ENCODE data around the gene ZNF3.

The ZNF3 gene

GRCh38 chr7:100093925-100094486 is 12.5 kb upstream of the ZNF3 start:
- Histone ChIP-seq H3K9me3 (ENCODE audit: control insufficient read depth, insufficient read depth, low read length) (no peaks in the 10 kb centered on the region), H3K27me3 (ENCODE audit: control insufficient read depth, insufficient read depth, low read length) (no peaks in the 10 kb centered on the region), H3K27ac (ENCODE audit: low read depth, low read length) (no peak overlapping the region), H3K4me3 (ENCODE audit: low read depth, low read length) (no peak overlapping the region), H3K4me1 (ENCODE audit: control insufficient read depth, insufficient read depth, low read length) (peaks cover 5% of the 10 kb centered on the region; the same call in 1 of the 2 replicates), H3K9ac (ENCODE audit: low read depth, low read length) (no peak overlapping the region), H3K36me3 (ENCODE audit: control insufficient read depth, insufficient read depth, low read length) (peaks cover 87% of the 10 kb centered on the region)

GRCh38 chr7:100093498-100093897 is 12.0 kb upstream of the ZNF3 start:
- peak overlapping the region; percentile 46 for H3K27ac ChIP-seq (ENCODE audit: low read depth, low read length)
- H3K9me3 ChIP-seq (ENCODE audit: control insufficient read depth, insufficient read depth, low read length): no peaks in the 10 kb centered on the region
- peaks cover 82% of the 10 kb centered on the region for H3K36me3 ChIP-seq (ENCODE audit: control insufficient read depth, insufficient read depth, low read length)
- no peaks in the 10 kb centered on the region for H3K27me3 ChIP-seq (ENCODE audit: control insufficient read depth, insufficient read depth, low read length)
- no peak overlapping the region for H3K9ac ChIP-seq (ENCODE audit: low read depth, low read length)
- peaks cover 5% of the 10 kb centered on the region; the same call in 1 of the 2 replicates for H3K4me1 ChIP-seq (ENCODE audit: control insufficient read depth, insufficient read depth, low read length)
- H3K4me3 ChIP-seq (ENCODE audit: low read depth, low read length): no peak overlapping the region

- H3K9ac ChIP-seq (ENCODE audit: low read depth, low read length): no peak overlapping the region
- H3K36me3 ChIP-seq (ENCODE audit: control insufficient read depth, insufficient read depth, low read length): peaks cover 77% of the 10 kb centered on the region
- peak overlapping the region; percentile 46 for H3K27ac ChIP-seq (ENCODE audit: low read depth, low read length)
- peaks cover 5% of the 10 kb centered on the region; the same call in 1 of the 2 replicates for H3K4me1 ChIP-seq (ENCODE audit: control insufficient read depth, insufficient read depth, low read length)
- H3K9me3 ChIP-seq (ENCODE audit: control insufficient read depth, insufficient read depth, low read length): no peaks in the 10 kb centered on the region
- no peaks in the 10 kb centered on the region for H3K27me3 ChIP-seq (ENCODE audit: control insufficient read depth, insufficient read depth, low read length)
- H3K4me3 ChIP-seq (ENCODE audit: low read depth, low read length): no peak overlapping the region
Measured at GRCh38 chr7:100093054-100093453, 11.5 kb upstream of the ZNF3 start.

- Histone ChIP-seq H3K36me3 (ENCODE audit: control insufficient read depth, insufficient read depth, low read length) (peaks cover 64% of the 10 kb centered on the region), H3K9me3 (ENCODE audit: control insufficient read depth, insufficient read depth, low read length) (no peaks in the 10 kb centered on the region), H3K9ac (ENCODE audit: low read depth, low read length) (no peak overlapping the region), H3K4me3 (ENCODE audit: low read depth, low read length) (no peak overlapping the region), H3K27ac (ENCODE audit: low read depth, low read length) (peak overlapping the region; percentile 46), H3K27me3 (ENCODE audit: control insufficient read depth, insufficient read depth, low read length) (no peaks in the 10 kb centered on the region), H3K4me1 (ENCODE audit: control insufficient read depth, insufficient read depth, low read length) (peaks cover 7% of the 10 kb centered on the region; the same call in 1 of the 2 replicates)
Measured at GRCh38 chr7:100091411-100092181, 10.1 kb upstream of the ZNF3 start.

- Histone ChIP-seq H3K27me3 (ENCODE audit: control insufficient read depth, insufficient read depth, low read length) (no peaks in the 10 kb centered on the region), H3K9ac (ENCODE audit: low read depth, low read length) (no peak overlapping the region), H3K9me3 (ENCODE audit: control insufficient read depth, insufficient read depth, low read length) (no peaks in the 10 kb centered on the region), H3K4me1 (ENCODE audit: control insufficient read depth, insufficient read depth, low read length) (peaks cover 7% of the 10 kb centered on the region; the same call in 1 of the 2 replicates), H3K4me3 (ENCODE audit: low read depth, low read length) (no peak overlapping the region), H3K36me3 (ENCODE audit: control insufficient read depth, insufficient read depth, low read length) (peaks cover 56% of the 10 kb centered on the region), H3K27ac (ENCODE audit: low read depth, low read length) (peak overlapping the region; percentile 46)
Measured at GRCh38 chr7:100090527-100091410, 9.2 kb upstream of the ZNF3 start.

GRCh38 chr7:100089458-100090196 is 8.1 kb upstream of the ZNF3 start:
- H3K27ac ChIP-seq (ENCODE audit: low read depth, low read length): peak overlapping the region; percentile 91
- H3K4me3 ChIP-seq (ENCODE audit: low read depth, low read length): peak overlapping the region; percentile 95
- H3K9ac ChIP-seq (ENCODE audit: low read depth, low read length): peak overlapping the region; percentile 91
- H3K36me3 ChIP-seq (ENCODE audit: control insufficient read depth, insufficient read depth, low read length): peaks cover 45% of the 10 kb centered on the region
- no peaks in the 10 kb centered on the region for H3K27me3 ChIP-seq (ENCODE audit: control insufficient read depth, insufficient read depth, low read length)
- H3K4me1 ChIP-seq (ENCODE audit: control insufficient read depth, insufficient read depth, low read length): peaks cover 7% of the 10 kb centered on the region; the same call in 1 of the 2 replicates
- no peaks in the 10 kb centered on the region for H3K9me3 ChIP-seq (ENCODE audit: control insufficient read depth, insufficient read depth, low read length)

- Histone ChIP-seq H3K27me3 (ENCODE audit: control insufficient read depth, insufficient read depth, low read length) (no peaks in the 10 kb centered on the region), H3K9me3 (ENCODE audit: control insufficient read depth, insufficient read depth, low read length) (no peaks in the 10 kb centered on the region), H3K36me3 (ENCODE audit: control insufficient read depth, insufficient read depth, low read length) (peaks cover 37% of the 10 kb centered on the region), H3K4me1 (ENCODE audit: control insufficient read depth, insufficient read depth, low read length) (peaks cover 7% of the 10 kb centered on the region; the same call in 1 of the 2 replicates), H3K9ac (ENCODE audit: low read depth, low read length) (peak within 1 kb of the TSS; percentile 91), H3K4me3 (ENCODE audit: low read depth, low read length) (peak within 1 kb of the TSS; percentile 95), H3K27ac (ENCODE audit: low read depth, low read length) (peak within 1 kb of the TSS; percentile 91)
Measured at GRCh38 chr7:100088621-100089457, 7.3 kb upstream of the ZNF3 start, which contains the start of gene COPS6. Gene COPS6, plus strand, starts transcription at chr7:100088969. Its CDS starts 22 bp downstream, at chr7:100088991.

GRCh38 chr7:100088095-100088620 is 6.6 kb upstream of the ZNF3 start:
- peak overlapping the region; percentile 95 for H3K4me3 ChIP-seq (ENCODE audit: low read depth, low read length)
- no peaks in the 10 kb centered on the region for H3K9me3 ChIP-seq (ENCODE audit: control insufficient read depth, insufficient read depth, low read length)
- H3K27ac ChIP-seq (ENCODE audit: low read depth, low read length): peak overlapping the region; percentile 91
- H3K4me1 ChIP-seq (ENCODE audit: control insufficient read depth, insufficient read depth, low read length): peaks cover 11% of the 10 kb centered on the region
- H3K27me3 ChIP-seq (ENCODE audit: control insufficient read depth, insufficient read depth, low read length): no peaks in the 10 kb centered on the region
- H3K36me3 ChIP-seq (ENCODE audit: control insufficient read depth, insufficient read depth, low read length): peaks cover 30% of the 10 kb centered on the region
- peak overlapping the region; percentile 61 for H3K9ac ChIP-seq (ENCODE audit: low read depth, low read length)

GRCh38 chr7:100087055-100087750 is 5.7 kb upstream of the ZNF3 start:
- H3K4me3 ChIP-seq (ENCODE audit: low read depth, low read length): no peak overlapping the region
- H3K27ac ChIP-seq (ENCODE audit: low read depth, low read length): peak overlapping the region; percentile 91
- no peaks in the 10 kb centered on the region for H3K9me3 ChIP-seq (ENCODE audit: control insufficient read depth, insufficient read depth, low read length)
- H3K9ac ChIP-seq (ENCODE audit: low read depth, low read length): no peak overlapping the region
- peaks cover 17% of the 10 kb centered on the region for H3K4me1 ChIP-seq (ENCODE audit: control insufficient read depth, insufficient read depth, low read length)
- peaks cover 21% of the 10 kb centered on the region for H3K36me3 ChIP-seq (ENCODE audit: control insufficient read depth, insufficient read depth, low read length)
- H3K27me3 ChIP-seq (ENCODE audit: control insufficient read depth, insufficient read depth, low read length): no peaks in the 10 kb centered on the region

Data from HUES48 (cell line).